Mesothelial cell of epicardium (in vitro differentiated cells): ENCODE measurements around the gene SIX5. TPM values are rescaled to one million over a fixed set of nuclear protein-coding genes. Genes with fewer than 3 reads are reported as not detected.

ENCODE experiments used
- DNase-seq, 2 experiments: peaks; one replicate each; pipeline ENCODE4 v3.0.0; 2021; ENCODE audit warnings: low spot score in 2 of 2; ENCODE audit not compliant: unreplicated experiment in 2 of 2
- H3K27ac Mint-ChIP-seq: 2 replicates; pipeline ENCODE4 v1.8.0; 2021; ENCODE audit warnings: mixed read lengths
- H3K27me3 Mint-ChIP-seq: 2 replicates; pipeline ENCODE4 v1.8.0; 2021; ENCODE audit warnings: low read depth, mixed read lengths
- H3K36me3 Mint-ChIP-seq: 2 replicates; pipeline ENCODE4 v1.8.0; 2021; ENCODE audit warnings: mixed read lengths
- H3K4me1 Mint-ChIP-seq: 2 replicates; pipeline ENCODE4 v1.8.0; 2021; ENCODE audit warnings: mixed read lengths
- H3K4me3 Mint-ChIP-seq: 2 replicates; pipeline ENCODE4 v1.8.0; 2021; ENCODE audit warnings: mild to moderate bottlenecking, moderate library complexity, mixed read lengths
- H3K9me3 Mint-ChIP-seq: 2 replicates; pipeline ENCODE4 v1.8.0; 2021; ENCODE audit warnings: mixed read lengths
- CTCF ChIP-seq: fragments of 200-600 bp; sonication (generic); IDR thresholded peaks from one replicate; pipeline ENCODE4 v1.5.0; 2021; ENCODE audit warnings: antibody characterized with exemption; ENCODE audit not compliant: unreplicated experiment
- total RNA-seq: library from RNA; stranded (reverse); gene quantifications from 3 replicates; pipeline ENCODE4 v1.2.1, GENCODE V29; 2021

SIX5 gene
- total RNA-seq, 1 donor from 2014 or later: 50.3 TPM

GRCh38 chr19:45769821-45770191, 754 bp upstream of the SIX5 start:
- peak overlapping the region; percentile 98 for H3K27ac Mint-ChIP-seq
- H3K4me1 Mint-ChIP-seq: peaks cover 21% of the 10 kb centered on the region
- no peak for TF ChIP-seq CTCF
- peak overlapping the region; percentile 98 for H3K4me3 Mint-ChIP-seq
- H3K36me3 Mint-ChIP-seq: peaks cover 6% of the 10 kb centered on the region
- no peaks in the 10 kb centered on the region for H3K9me3 Mint-ChIP-seq
- no peaks in the 10 kb centered on the region for H3K27me3 Mint-ChIP-seq
- DNase-seq: no peak

GRCh38 chr19:45768655-45768983, 433 bp downstream of the SIX5 start:
- peak in 1 of 2 experiments; percentile 77 for DNase-seq
- H3K9me3 Mint-ChIP-seq: no peaks in the 10 kb centered on the region
- peak overlapping the region; percentile 100 for H3K27ac Mint-ChIP-seq
- H3K4me1 Mint-ChIP-seq: peaks cover 29% of the 10 kb centered on the region
- no peaks in the 10 kb centered on the region for H3K27me3 Mint-ChIP-seq
- no peak for TF ChIP-seq CTCF
- H3K4me3 Mint-ChIP-seq: peak overlapping the region; percentile 98
- peaks cover 6% of the 10 kb centered on the region for H3K36me3 Mint-ChIP-seq

DNA sequence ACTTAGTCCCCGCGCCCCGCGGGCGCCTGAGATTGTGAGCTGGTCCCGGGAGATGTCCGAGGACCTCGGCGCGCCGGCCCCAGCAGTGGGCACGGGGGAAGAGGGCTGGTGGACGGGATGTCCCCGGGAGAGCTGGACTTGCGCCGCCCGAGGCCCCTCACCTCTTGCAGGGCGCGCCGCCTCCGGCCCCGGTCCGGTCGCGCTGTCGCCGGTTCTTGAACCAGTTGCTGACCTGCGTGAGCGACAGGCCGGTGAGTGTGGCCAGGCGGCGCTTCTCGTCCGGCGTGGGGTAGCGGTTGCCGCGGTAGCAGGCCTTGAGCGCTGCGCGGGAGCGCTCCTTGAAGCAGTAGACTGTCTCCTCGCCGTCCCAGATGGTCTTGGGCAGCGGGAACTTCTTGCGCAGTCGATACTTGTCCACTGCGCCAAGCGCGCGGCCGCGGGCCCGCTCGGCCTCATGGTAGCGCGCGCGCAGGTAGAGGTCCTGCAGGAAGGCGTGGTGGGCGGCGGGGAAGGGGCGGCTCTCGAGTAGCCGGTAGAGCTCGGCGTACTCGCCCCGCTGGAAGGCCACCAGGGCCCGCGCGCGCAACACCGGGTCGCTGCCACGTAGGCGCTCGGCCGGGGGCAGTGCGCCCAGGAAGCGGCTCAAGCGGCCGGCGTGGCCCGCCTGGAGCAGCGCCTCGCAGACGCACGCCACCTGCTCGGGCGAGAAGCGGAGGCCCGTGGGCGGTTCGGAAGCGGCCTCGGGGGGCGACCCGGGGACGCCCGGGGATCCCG, 984 bp downstream of the SIX5 start:
- H3K4me3 Mint-ChIP-seq: peak overlapping the region; percentile 87

DNA sequence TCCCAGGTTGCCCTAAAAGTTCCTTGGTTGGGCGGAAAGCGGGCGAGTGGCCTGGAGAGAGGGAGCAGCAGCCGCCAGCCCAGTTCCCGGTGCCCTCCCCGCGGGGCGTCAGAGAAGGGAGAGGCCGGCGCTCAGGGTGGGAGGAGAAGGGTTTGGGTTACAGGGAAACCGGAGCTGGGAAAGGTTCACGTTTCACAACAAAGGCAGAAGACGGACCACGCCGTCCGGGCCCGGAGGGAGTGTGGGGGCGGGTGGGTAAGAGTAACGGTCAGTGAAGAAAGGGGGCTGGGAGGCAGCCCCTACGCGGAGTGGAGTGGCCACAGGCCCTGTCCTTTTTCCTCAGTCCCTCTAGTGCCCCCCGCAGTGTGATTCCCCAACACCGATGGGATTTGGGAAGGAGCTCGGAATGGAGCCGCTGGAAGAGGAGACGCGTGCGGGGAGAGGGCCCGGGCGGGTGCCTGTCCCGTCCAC, 1.6 kb downstream of the SIX5 start:
- peak; percentile 60 to 77 for DNase-seq
- peak overlapping the region; percentile 87 for H3K4me3 Mint-ChIP-seq

More for the DNA sequence above, 984 bp downstream of the SIX5 start:
- H3K27me3 Mint-ChIP-seq: no peaks in the 10 kb centered on the region
- H3K4me1 Mint-ChIP-seq: peaks cover 29% of the 10 kb centered on the region
- peaks cover 2% of the 10 kb centered on the region for H3K36me3 Mint-ChIP-seq
- DNase-seq: peak in 1 of 2 experiments; percentile 70
- no peak for TF ChIP-seq CTCF
- H3K27ac Mint-ChIP-seq: peak overlapping the region; percentile 97
- no peaks in the 10 kb centered on the region for H3K9me3 Mint-ChIP-seq

DNA sequence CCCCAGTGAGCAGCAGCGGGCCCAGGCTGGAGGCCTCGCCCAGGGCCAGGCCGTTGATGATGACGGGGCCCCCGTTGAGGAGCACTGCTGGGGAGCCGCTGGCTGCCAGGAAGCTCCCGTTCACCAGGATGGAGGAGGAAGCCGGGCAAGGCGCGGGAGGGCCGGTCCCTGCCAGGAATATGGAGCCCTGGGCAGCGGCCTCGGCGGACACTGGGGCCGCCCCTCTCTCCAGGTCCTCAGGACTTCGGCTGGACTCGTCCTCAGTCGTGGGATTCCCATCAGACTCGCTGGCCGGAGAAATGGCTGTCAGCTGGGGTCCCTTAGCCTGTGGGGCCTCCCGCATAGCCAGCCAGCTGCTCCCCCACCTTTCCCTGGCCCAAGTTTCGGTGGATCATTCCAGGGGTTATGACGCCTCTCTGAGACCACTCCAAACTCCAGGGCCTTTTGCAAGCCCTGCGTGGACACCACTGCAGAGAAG, 2.1 kb downstream of the SIX5 start:
- Mint-ChIP-seq H3K27me3 (peaks cover 1% of the 10 kb centered on the region), H3K9me3 (no peaks in the 10 kb centered on the region), H3K4me3 (peak overlapping the region; percentile 87), H3K36me3 (peaks cover 2% of the 10 kb centered on the region), H3K27ac (peak overlapping the region; percentile 97), H3K4me1 (peaks cover 29% of the 10 kb centered on the region)
- no peak for TF ChIP-seq CTCF
- DNase-seq: no peak

More for the DNA sequence above, 1.6 kb downstream of the SIX5 start:
- H3K27me3 Mint-ChIP-seq: no peaks in the 10 kb centered on the region
- H3K9me3 Mint-ChIP-seq: no peaks in the 10 kb centered on the region
- no peak for TF ChIP-seq CTCF
- H3K4me1 Mint-ChIP-seq: peaks cover 29% of the 10 kb centered on the region
- H3K36me3 Mint-ChIP-seq: peaks cover 2% of the 10 kb centered on the region
- H3K27ac Mint-ChIP-seq: peak overlapping the region; percentile 97
